Fibroblast of villous mesenchyme (primary cell): ENCODE data around the gene FBXO8. TPM values are rescaled to one million over a fixed set of nuclear protein-coding genes. Genes with fewer than 3 reads are reported as not detected.

ENCODE experiments used
- DNase-seq: peaks from one replicate; pipeline ENCODE4 v3.0.0-alpha.2; 2010; ENCODE audit warnings: low read depth
- H3K4me3 ChIP-seq: 2 replicates; pipeline ENCODE4 v1.5.1; 2011; ENCODE audit warnings: low read depth, mild to moderate bottlenecking, low read length
- CTCF ChIP-seq: IDR thresholded peaks from 2 replicates; pipeline ENCODE4 v1.5.1; 2012; ENCODE audit warnings: low read depth, mild to moderate bottlenecking, low read length; ENCODE audit not compliant: insufficient read depth
- total RNA-seq: library from RNA; depleted of rRNA; stranded (reverse); fragments of >200 nt; gene quantifications from 2 replicates; pipeline ENCODE4 v1.2.3, GENCODE V29; 2012

Gene FBXO8
- total RNA-seq, 1 donor = 32.8 TPM

- no peak for TF ChIP-seq CTCF
- no peak overlapping the region for H3K4me3 ChIP-seq
- no peak for DNase-seq
These were observed 6.0 kb downstream of the FBXO8 start for GRCh38 chr4:174277433-174277832.

GRCh38 chr4:174275101-174275500, 8.4 kb downstream of the FBXO8 start:
- no peak overlapping the region for H3K4me3 ChIP-seq
- no peak for TF ChIP-seq CTCF
- no peak for DNase-seq

- TF ChIP-seq CTCF = no peak
- DNase-seq = no peak
- H3K4me3 ChIP-seq = no peak overlapping the region
These were observed 9.0 kb downstream of the FBXO8 start for GRCh38 chr4:174274436-174274835.

- DNase-seq = no peak
- no peak overlapping the region for H3K4me3 ChIP-seq
- no peak for TF ChIP-seq CTCF
These were observed 9.5 kb downstream of the FBXO8 start for GRCh38 chr4:174273930-174274329.

- TF ChIP-seq CTCF = no peak
- H3K4me3 ChIP-seq = no peak overlapping the region
- DNase-seq = no peak
These were observed 17.1 kb downstream of the FBXO8 start for GRCh38 chr4:174266416-174266815.

- DNase-seq = no peak
- no peak for TF ChIP-seq CTCF
- H3K4me3 ChIP-seq = no peak overlapping the region
These were observed 17.6 kb downstream of the FBXO8 start for GRCh38 chr4:174265916-174266315.

GRCh38 chr4:174263445-174263736, 20.1 kb downstream of the FBXO8 start:
- DNase-seq = peak; percentile 64
- TF ChIP-seq CTCF = no peak
- H3K4me3 ChIP-seq = no peak overlapping the region
